GM18498 (cell line): ENCODE data around the gene LSM2.
"Not testable (repeated sequence)": the region's sequence is repeated elsewhere in the genome, so short reads cannot be mapped to it uniquely, and the experiment has no call there.

ENCODE experiments used
- ATAC-seq: cut with Tn5 transposase; IDR thresholded peaks from one replicate; pipeline ENCODE4 v1.9.1; 2021; ENCODE audit warnings: mild to moderate bottlenecking, moderate library complexity; ENCODE audit not compliant: unreplicated experiment

The LSM2 gene

GRCh38 chr6:31799781-31800180 is 7.0 kb downstream of the LSM2 start:
- no peak for ATAC-seq

GRCh38 chr6:31797588-31797987 is 9.2 kb downstream of the LSM2 start:
- ATAC-seq = no peak

GRCh38 chr6:31796993-31797385 is 9.8 kb downstream of the LSM2 start:
- ATAC-seq = no peak

- peak; percentile 87 for ATAC-seq
Observed at GRCh38 chr6:31795616-31796298, 11.0 kb downstream of the LSM2 start, which contains the start of gene VARS1. Gene VARS1 (minus strand): TSS chr6:31795752. CDS start chr6:31795217, 535 bp downstream.

GRCh38 chr6:31794866-31795615 is 11.7 kb downstream of the LSM2 start:
- peak; percentile 4 for ATAC-seq

GRCh38 chr6:31794294-31794865 is 12.4 kb downstream of the LSM2 start:
- no peak for ATAC-seq

GRCh38 chr6:31793927-31794245 is 12.9 kb downstream of the LSM2 start:
- ATAC-seq = not testable (repeated sequence)

- no peak for ATAC-seq
Observed at GRCh38 chr6:31792761-31793171, 14.0 kb downstream of the LSM2 start.

- ATAC-seq = no peak
Observed at GRCh38 chr6:31792090-31792374, 14.7 kb downstream of the LSM2 start.

- no peak for ATAC-seq
Observed at GRCh38 chr6:31791324-31792089, 15.3 kb downstream of the LSM2 start.

GRCh38 chr6:31785475-31785874 is 21.3 kb downstream of the LSM2 start:
- no peak for ATAC-seq

GRCh38 chr6:31784098-31784925 is 22.5 kb downstream of the LSM2 start:
- ATAC-seq = no peak

- no peak for ATAC-seq
Observed at GRCh38 chr6:31782126-31782855, 24.5 kb downstream of the LSM2 start.

- no peak for ATAC-seq
Observed at GRCh38 chr6:31781244-31782125, 25.3 kb downstream of the LSM2 start.

GRCh38 chr6:31780507-31781243 is 26.1 kb downstream of the LSM2 start:
- ATAC-seq = no peak

- no peak for ATAC-seq
Observed at GRCh38 chr6:31779908-31780307, 26.9 kb downstream of the LSM2 start.

GRCh38 chr6:31778999-31779885 is 27.5 kb downstream of the LSM2 start:
- no peak for ATAC-seq
